LNCaP clone FGC (cell line): ENCODE measurements around the gene NKIRAS2.

Experiments
- DNase-seq: peaks from one replicate; pipeline ENCODE4 v3.0.0-alpha.2; 2011; ENCODE audit warnings: low read depth
- H3K4me3 ChIP-seq: 2 replicates; pipeline ENCODE4 v1.5.1; 2011; ENCODE audit warnings: mild to moderate bottlenecking, low read depth, low read length, control low read depth
- TF ChIP-seq, protein P1 (sequence below): IDR thresholded peaks from 2 replicates; pipeline ENCODE4 v1.5.1; 2012; ENCODE audit warnings: mild to moderate bottlenecking; ENCODE audit not compliant: control insufficient read depth, insufficient read depth; ENCODE audit errors: extremely low read depth

Gene NKIRAS2

GRCh38 chr17:41974658-41975057 is 45.2 kb upstream of the NKIRAS2 start:
- H3K4me3 ChIP-seq, result no peak overlapping the region
- no peak for DNase-seq
- TF ChIP-seq, protein P1, sequence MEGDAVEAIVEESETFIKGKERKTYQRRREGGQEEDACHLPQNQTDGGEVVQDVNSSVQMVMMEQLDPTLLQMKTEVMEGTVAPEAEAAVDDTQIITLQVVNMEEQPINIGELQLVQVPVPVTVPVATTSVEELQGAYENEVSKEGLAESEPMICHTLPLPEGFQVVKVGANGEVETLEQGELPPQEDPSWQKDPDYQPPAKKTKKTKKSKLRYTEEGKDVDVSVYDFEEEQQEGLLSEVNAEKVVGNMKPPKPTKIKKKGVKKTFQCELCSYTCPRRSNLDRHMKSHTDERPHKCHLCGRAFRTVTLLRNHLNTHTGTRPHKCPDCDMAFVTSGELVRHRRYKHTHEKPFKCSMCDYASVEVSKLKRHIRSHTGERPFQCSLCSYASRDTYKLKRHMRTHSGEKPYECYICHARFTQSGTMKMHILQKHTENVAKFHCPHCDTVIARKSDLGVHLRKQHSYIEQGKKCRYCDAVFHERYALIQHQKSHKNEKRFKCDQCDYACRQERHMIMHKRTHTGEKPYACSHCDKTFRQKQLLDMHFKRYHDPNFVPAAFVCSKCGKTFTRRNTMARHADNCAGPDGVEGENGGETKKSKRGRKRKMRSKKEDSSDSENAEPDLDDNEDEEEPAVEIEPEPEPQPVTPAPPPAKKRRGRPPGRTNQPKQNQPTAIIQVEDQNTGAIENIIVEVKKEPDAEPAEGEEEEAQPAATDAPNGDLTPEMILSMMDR, result no peak

- no peak for DNase-seq
- H3K4me3 ChIP-seq, result no peak overlapping the region
- TF ChIP-seq, protein P1, result no peak
Measured at GRCh38 chr17:41975099-41976083, 44.5 kb upstream of the NKIRAS2 start.

- no peak for DNase-seq
- no peak overlapping the region for H3K4me3 ChIP-seq
- TF ChIP-seq, protein P1, result no peak
Measured at GRCh38 chr17:41976142-41976768, 43.6 kb upstream of the NKIRAS2 start.

DNA sequence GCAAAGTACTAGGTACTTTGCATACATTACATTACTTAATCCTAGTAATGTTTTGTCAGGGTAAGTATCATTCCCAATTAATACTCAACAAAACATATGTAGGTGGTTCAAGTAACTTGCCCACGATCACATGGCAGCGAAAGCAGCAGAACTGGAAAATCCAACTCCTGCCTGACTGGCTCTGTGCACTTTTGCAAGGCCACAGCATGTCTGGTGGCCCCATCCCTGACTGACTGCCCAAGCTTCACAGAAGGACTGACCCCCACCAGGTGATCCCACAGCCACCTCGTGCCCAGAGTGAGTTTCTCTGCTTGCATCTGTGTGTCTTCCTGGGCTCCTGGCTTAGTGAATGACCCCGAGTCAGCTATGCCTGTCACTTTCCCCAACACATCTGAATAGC is 41.9 kb upstream of the NKIRAS2 start:
- TF ChIP-seq, protein P1, result no peak
- H3K4me3 ChIP-seq, result no peak overlapping the region
- peak; percentile 79 for DNase-seq

GRCh38 chr17:41982026-41982760 is 37.7 kb upstream of the NKIRAS2 start:
- TF ChIP-seq, protein P1, result no peak
- no peak for DNase-seq
- no peak overlapping the region for H3K4me3 ChIP-seq

DNA sequence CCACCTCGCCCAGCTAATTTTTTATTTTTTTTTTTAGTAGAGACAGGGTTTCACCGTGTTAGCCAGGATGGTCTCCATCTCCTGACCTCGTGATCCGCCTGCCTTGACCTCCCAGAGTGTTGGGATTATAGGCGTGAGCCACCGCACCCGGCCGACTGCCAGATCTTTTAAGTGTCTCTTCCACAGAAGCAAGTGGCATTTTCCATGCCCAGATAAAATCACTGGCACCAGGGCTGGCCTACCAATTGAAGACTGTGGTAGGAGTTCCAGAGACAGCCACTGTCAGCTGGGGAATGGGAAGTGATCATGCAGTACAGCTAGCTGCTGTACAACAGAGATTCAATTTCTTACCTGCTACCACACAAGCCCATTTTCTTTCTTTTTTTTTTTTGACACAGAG is 35.4 kb upstream of the NKIRAS2 start:
- H3K4me3 ChIP-seq, result no peak overlapping the region
- TF ChIP-seq, protein P1, result no peak
- no peak for DNase-seq
